A549 (cell line): ENCODE data around the gene KRTAP9-3.
"Not testable (repeated sequence)": the region's sequence is repeated elsewhere in the genome, so short reads cannot be mapped to it uniquely, and the experiment has no call there.

Source experiments
- CTCF ChIP-seq: fragments of >200 bp; sonication (Bioruptor Twin); formaldehyde crosslinking; IDR thresholded peaks from 3 replicates; pipeline ENCODE4 v1.5.1; 2016
- JUN ChIP-seq, 2 experiments: fragments of >200 bp; sonication (Bioruptor Twin); formaldehyde crosslinking; IDR thresholded peaks; 2 replicates in 1 of 2; 3 replicates in 1 of 2; pipeline ENCODE4 v1.6.1; 2016 to 2017
- JUNB ChIP-seq: fragments of >200 bp; sonication (Bioruptor Twin); formaldehyde crosslinking; IDR thresholded peaks from 2 replicates; pipeline ENCODE4 v1.6.1; 2016
- POLR2A ChIP-seq: IDR thresholded peaks from 2 replicates; pipeline ENCODE4 v1.6.1; 2012; ENCODE audit warnings: mild to moderate bottlenecking, low read length
- RCOR1 ChIP-seq: fragments of 150-350 bp; IDR thresholded peaks from 2 replicates; pipeline ENCODE4 v1.6.1; 2014; ENCODE audit warnings: antibody characterized with exemption, low read length, low read depth
- SMC3 ChIP-seq: fragments of >200 bp; sonication (Bioruptor Twin); formaldehyde crosslinking; IDR thresholded peaks from 3 replicates; pipeline ENCODE4 v1.6.1; 2018; ENCODE audit warnings: inconsistent platforms
- ZFP36 ChIP-seq: fragments of 450-650 bp; IDR thresholded peaks from 2 replicates; pipeline ENCODE4 v1.6.1; 2014; ENCODE audit warnings: borderline replicate concordance; ENCODE audit not compliant: partially characterized antibody
- TF ChIP-seq, protein P1 (sequence below): fragments of 250-450 bp; sonication (Bioruptor Pico); IDR thresholded peaks from 2 replicates; pipeline ENCODE4 v1.5.0; 2021; ENCODE audit warnings: mild to moderate bottlenecking, moderate library complexity, borderline replicate concordance

GRCh38 chr17:41249637-41250240, 17.5 kb downstream of the KRTAP9-3 start, which contains the start of gene KRTAP9-4:
- TF ChIP-seq JUNB; CTCF; POLR2A; RCOR1; SMC3; ZFP36; JUN (IDR thresholded peaks at IDR 0.05): not testable (repeated sequence)
- TF ChIP-seq, protein P1, sequence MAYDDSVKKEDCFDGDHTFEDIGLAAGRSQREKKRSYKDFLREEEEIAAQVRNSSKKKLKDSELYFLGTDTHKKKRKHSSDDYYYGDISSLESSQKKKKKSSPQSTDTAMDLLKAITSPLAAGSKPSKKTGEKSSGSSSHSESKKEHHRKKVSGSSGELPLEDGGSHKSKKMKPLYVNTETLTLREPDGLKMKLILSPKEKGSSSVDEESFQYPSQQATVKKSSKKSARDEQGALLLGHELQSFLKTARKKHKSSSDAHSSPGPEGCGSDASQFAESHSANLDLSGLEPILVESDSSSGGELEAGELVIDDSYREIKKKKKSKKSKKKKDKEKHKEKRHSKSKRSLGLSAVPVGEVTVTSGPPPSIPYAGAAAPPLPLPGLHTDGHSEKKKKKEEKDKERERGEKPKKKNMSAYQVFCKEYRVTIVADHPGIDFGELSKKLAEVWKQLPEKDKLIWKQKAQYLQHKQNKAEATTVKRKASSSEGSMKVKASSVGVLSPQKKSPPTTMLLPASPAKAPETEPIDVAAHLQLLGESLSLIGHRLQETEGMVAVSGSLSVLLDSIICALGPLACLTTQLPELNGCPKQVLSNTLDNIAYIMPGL (CRISPR knock-in tag), result not testable (repeated sequence)
